GM21515 (cell line): ENCODE results near the gene SPAG9.

Experiments used
- ATAC-seq: cut with Tn5 transposase; IDR thresholded peaks from one replicate; pipeline ENCODE4 v1.9.1; 2021; ENCODE audit not compliant: unreplicated experiment

SPAG9 gene

GRCh38 chr17:51044976-51045375, 75.7 kb downstream of the SPAG9 start:
- no peak for ATAC-seq

- no peak for ATAC-seq
These were observed 84.6 kb downstream of the SPAG9 start for GRCh38 chr17:51036084-51036483.

- ATAC-seq = no peak
These were observed 85.2 kb downstream of the SPAG9 start for GRCh38 chr17:51035431-51035830.

- ATAC-seq = no peak
These were observed 85.9 kb downstream of the SPAG9 start for GRCh38 chr17:51034800-51035199.

- ATAC-seq = no peak
These were observed 87.8 kb downstream of the SPAG9 start for GRCh38 chr17:51032850-51033249.

GRCh38 chr17:51029568-51030463, 90.9 kb downstream of the SPAG9 start:
- ATAC-seq = no peak

- ATAC-seq = no peak
These were observed 91.5 kb downstream of the SPAG9 start for GRCh38 chr17:51029142-51029541.

- no peak for ATAC-seq
These were observed 92.3 kb downstream of the SPAG9 start for GRCh38 chr17:51028176-51028863.

GRCh38 chr17:51018541-51018940, 102.1 kb downstream of the SPAG9 start:
- no peak for ATAC-seq

- no peak for ATAC-seq
These were observed 103.4 kb downstream of the SPAG9 start for GRCh38 chr17:51017270-51017669.

- no peak for ATAC-seq
These were observed 104.6 kb downstream of the SPAG9 start for GRCh38 chr17:51016099-51016498.

- ATAC-seq = no peak
These were observed 105.5 kb downstream of the SPAG9 start for GRCh38 chr17:51015145-51015558.

GRCh38 chr17:51014129-51014528, 106.5 kb downstream of the SPAG9 start:
- ATAC-seq = no peak

- no peak for ATAC-seq
These were observed 107.3 kb downstream of the SPAG9 start for GRCh38 chr17:51013322-51013721.

GRCh38 chr17:51012538-51012937, 108.1 kb downstream of the SPAG9 start:
- ATAC-seq = no peak

- no peak for ATAC-seq
These were observed 110.4 kb downstream of the SPAG9 start for GRCh38 chr17:51010173-51010675.

GRCh38 chr17:51006601-51007000, 114.1 kb downstream of the SPAG9 start:
- ATAC-seq = no peak

- ATAC-seq = no peak
These were observed 114.9 kb downstream of the SPAG9 start for GRCh38 chr17:51005768-51006167.

- ATAC-seq = no peak
These were observed 116.4 kb downstream of the SPAG9 start for GRCh38 chr17:51004249-51004648.

- ATAC-seq = no peak
These were observed 119.6 kb downstream of the SPAG9 start for GRCh38 chr17:51000835-51001638.

- no peak for ATAC-seq
These were observed 125.0 kb downstream of the SPAG9 start for GRCh38 chr17:50995668-50996067.
